Activated CD4-positive, alpha-beta T cell treated with anti-CD3 and anti-CD28 coated beads for 48 hours (primary cell): ENCODE data around the gene PUDP.
A peak's percentile ranks its signal among the peaks of the same experiment; 100 is the strongest.

Experiments used
- DNase-seq: peaks from one replicate; pipeline ENCODE4 v3.0.0-alpha.2; 2020

PUDP gene

DNA sequence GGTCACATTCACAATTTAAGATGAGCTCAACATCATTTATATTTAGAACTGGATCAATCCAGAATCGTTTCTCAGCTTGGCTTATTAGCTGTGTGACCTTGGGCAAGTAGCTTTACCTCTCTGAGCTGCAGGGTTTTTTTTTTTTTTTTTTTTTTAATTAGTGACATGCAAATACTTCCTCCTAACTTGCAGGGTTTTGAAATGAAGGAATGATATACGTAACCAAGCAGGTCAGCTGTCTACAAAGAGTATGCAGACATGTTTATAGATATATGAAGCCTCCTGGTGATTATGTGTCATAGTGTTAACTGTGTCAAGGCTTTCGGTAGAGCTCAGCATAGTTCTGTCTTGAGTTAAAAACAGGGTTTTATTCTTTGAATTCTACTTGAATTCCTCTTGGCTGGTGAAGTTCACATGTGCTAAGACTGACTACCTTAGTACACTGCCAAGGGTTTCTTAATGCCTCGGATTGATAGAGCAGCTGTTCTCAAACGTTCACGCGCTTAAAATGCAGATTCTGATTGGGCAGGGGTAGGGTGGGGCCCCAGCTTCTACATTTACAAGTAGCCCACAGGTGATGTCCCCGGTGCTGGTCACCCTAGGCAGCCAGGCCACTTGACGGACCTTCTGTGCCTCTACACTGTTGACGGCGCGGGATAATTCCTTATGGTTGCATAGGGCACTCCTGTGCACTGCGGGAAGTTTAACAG is 1.1 kb downstream of the PUDP start:
- peak; percentile 8 for DNase-seq

DNA sequence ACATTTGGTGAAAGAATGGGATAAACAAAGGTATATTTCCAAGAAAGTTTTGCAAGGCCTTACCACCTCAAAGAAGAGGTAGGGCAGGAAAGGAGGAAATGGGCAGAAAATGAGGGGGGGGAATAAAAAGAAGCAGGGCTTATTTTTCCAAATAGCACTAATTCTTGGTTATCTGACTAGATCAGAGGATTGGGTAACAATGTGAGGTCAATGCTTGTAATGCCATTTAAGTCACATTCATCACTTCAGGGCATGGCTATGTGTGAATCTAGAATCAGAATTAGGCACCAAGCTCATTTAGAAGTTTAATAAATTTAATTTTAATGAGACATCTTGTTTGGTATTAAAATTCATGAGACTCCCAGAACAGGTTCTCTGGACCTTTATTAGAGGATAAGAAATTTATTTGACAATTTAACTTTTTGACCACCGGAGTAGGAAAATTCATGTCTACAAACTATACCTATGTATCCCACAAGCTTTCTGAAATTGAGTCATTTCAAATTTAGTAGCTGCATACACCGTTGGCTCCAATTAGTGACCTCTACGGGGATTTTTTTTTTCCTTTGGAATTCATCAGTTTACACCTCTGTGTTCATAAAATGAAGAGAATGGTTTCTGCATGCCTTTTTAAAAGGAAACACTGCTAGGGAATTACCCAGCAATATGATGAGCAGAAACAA is 1.8 kb downstream of the PUDP start:
- DNase-seq: no peak

DNA sequence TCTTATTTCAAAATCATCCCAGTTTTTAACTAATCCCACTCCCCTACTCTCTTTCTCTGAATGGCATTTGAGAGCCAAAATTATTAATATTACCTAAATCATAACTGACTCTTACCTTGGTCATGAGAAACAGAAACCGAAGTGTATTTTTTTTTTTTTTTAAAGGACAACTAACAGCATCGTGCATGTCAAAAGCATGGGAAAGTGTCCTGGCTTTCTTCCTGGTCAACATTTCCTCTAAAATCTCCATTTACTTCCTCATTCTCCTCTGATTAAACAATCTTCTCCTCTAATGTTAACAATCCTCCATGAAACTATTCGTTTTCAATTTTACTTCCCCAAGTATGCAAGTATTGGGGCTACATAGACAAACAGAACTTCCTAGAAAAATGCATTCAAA is 2.5 kb downstream of the PUDP start:
- DNase-seq: no peak

DNA sequence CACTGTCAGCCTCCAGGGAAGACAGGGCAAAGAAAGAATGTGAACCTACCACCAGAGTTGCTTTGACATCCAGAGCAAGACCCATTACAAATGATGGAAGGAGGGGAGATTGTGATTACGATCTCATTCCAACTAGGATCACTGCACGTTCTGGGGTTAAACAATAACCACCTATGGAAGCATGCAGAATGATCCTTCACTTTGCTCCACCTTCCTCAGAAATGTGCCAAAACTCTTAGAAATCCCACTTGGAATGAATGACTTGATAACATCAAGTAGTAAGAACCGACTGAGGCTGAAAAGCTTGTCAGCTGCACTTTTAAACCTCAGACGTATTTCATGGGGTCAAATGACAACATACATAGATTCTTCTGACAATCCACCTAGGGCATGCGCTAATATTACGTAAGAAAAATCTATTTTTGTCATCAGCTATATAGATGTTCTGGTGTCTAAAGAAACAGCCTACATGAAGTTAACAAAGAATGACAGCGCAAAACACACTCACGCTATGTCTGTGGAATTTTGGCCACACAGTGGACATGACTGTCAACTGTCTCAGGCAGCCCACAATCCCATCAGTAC is 3.9 kb downstream of the PUDP start:
- no peak for DNase-seq

DNA sequence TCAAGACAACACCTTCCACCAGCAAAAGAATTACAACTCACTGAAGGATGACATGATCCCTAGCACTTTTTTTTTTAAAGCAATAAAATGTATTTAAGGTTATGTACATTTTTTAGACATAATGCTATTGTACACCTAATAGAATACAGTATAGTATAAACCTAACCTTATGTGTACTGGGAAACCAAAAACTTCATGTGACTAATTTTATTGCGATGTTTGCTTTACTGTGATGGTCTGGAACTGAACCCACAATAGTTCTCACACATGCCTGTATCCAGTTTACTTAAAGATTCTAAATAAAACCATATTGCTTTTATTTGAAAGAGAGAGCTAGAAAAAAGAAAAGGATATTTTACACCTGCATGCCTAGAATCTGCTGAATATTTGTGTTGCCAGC is 4.9 kb downstream of the PUDP start:
- no peak for DNase-seq

DNA sequence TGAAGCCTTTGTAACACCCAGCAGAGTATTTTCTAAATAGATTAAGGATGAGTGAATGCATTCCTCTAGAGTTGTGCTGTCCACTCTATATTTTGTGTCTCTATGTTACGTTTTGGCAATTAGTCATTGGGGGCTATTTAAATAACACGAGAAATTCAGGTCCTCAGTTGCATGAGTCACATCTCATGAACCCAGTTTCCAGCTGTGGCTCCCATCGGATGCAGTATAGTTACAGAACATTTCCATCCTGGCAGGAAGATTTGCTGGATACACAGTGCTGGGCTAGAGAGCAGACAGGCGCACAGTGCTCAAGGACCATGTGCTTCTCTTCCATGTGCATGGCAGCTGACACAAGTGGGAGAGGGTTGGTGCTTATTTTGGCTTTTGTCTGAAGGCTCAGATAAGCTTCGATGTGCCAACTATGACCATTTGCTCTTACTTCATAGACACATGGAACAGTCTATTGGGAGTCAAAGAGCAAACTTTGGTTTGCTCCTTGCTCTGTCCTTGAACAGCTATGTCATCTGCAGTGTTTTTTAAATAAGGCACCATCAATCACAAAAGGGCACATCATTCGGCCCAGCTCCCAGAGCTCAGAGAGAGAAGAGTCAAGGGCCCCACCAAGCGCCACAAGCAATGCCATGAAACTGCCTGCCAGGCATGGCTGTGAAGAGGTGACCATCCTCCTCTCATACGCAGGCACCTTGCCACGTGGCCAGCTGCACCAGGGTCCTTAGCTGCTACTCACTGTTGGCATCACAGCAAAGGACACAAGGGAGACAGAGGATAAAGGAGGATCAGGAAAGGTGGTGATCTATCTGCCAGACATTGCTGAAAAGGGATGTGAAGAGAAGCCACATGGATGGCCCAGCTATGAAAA is 8.5 kb downstream of the PUDP start:
- no peak for DNase-seq

DNA sequence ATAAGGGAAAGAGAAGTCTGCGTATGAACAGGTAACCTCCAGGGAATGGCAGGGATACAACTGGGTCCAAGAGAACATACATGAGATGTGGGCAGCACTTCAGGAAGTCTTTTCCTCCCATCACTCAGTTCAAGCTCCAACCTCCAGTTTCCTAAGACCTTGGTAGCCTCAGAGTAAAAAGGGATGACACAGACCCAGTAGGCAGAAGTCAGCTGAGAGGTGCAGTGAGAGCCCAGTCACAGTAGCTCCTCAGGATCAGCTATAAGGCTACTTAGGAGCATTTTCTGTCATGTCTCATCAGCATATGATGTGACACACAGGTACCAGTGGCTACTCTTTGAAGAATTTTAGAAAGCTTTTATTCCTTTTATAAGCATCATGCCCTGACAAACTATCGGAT is 13.0 kb downstream of the PUDP start:
- no peak for DNase-seq

DNA sequence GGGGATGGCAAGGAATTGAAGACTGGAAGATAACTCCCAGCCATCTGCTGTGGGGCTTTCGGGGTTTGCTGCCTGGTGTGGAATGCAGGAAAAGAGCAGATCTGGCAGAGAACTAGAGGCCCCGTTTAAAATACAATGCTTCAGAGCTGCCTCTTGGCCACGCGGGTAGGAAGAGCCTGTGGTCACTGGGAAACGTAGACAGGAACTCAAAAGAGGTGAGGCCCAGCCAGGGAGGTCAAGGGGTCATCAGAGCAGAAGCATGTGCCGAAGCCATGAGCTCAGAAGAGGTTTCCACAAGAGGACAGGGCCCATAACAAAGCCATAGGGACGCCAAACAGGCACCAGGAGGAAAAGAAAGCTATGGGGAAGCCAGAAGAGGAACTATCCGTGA is 14.9 kb downstream of the PUDP start:
- no peak for DNase-seq

DNA sequence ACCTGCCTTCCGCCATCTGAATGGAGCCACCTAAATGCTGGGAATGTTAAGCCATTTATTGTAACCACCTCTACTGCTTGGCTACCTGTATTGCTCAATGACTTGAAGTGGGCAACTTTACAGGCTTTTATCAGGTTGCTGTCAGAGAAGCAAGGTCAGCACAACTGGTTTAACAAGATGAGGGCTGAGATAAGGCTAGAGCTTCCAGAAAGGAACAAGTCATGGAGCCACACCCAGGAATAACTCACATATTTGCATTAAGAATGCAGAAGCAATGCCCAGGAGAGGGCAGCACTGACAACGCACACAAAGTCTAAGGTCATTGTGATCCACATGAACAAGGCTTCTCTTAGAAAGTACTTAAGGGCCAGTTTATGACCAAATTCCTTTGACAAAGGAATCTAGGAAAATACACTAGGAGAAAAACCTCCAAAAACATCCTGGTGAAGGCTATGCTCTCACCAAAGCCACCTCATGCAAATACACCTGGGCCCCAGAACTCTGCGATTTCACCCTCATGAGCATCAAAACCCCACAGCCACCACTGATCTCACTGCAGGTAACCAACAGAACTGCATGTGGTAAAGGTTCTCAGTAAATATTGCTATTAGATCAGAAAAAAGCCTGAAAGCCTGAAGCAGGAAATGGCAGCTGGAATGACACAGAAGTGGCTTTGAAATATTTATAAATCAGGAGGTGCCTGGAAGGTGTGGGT is 15.5 kb downstream of the PUDP start:
- peak; percentile 28 for DNase-seq

DNA sequence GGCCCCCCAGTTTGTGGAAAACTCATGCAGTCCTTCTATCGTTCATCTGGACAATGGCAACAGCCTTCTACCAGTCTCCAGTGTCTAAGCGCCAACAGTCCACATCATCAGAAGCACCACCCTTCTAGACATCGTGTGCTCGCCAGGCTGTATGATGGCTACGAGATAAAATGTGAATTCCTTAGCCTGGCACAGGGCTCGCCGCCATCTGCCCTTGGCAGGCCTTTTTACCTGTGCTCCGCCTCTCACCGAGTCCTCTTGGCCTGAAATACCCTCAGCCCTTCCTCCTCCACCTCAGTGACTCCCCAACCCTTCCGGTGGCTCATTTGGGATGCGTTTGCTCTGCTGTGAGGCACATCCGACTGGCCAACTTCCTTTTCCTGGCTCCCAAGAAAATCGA is 16.3 kb downstream of the PUDP start:
- no peak for DNase-seq

DNA sequence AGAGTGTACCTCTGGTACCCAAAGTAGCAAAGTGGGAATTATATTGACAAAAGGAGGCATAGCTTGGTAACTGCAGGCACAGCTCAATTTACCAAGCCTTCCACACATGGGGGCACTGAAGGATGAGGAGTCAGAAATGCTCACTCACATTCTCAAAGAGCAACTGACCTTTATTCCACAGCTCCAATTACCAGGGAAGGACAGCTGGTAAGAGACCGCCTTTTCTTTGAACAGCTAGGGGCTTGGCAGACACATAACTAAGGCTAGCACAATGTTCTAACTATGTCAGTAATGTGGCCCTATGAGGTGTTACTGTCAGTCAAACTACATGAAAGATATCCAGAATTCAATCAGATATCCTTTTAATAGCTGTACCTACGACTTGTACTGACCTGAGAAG is 20.9 kb downstream of the PUDP start:
- DNase-seq: no peak

DNA sequence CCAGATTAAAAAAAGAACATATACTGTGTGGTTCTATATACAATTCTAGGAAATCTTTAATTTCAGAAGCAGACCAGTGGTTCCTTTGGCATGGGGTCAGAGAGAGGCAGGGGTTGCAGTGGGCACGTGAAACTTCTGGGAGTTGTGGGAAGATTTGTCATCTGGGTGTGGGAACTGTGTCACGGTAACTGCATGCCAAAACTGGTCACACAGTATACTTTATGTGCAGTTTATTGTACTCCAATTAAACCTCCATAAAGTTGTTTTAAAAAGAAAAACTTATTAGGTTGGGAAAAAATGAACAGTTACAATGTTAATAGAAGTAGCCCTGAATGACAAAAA is 27.1 kb downstream of the PUDP start:
- DNase-seq: no peak

DNA sequence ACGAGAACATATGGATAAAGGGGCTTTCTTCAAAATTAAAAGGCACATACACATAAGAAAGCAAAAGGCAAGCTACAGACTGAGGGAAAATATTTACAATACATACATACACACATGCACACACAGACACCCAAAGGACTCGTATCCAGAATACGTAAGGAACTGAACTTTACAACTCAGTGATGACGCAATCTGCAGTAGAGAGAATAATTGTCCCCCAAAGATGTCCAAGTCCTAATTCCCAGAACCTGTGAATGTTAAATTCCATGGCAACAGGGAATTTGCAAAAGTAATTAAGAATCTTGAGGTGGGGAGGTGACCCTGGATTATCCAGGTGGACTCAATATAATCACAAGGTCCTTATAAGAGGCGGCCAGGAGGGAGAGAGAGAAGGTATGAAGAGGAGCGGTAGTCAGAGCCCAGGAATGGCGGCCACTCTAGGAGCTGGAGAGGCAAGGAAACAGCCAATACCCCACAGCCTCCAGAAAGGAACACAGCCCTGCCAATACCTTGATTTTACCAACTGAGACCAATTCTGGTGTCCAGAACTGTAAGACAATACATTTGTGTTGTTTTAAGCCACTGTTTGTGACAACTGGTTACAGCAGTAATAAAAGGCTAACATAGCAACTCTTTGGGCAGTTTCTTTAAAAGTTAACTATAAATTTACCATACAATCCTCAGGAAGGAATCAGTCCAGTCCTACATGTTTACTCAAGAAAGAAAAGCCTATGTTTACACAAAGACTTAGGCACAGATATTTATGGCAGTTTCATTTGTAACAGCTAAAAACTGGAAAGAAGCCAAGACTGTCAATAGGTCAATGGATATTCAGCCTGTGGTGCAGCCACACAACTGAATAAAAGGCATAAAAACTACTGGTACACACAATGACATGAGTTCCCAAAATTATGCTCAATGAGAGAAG is 27.7 kb downstream of the PUDP start:
- DNase-seq: no peak

DNA sequence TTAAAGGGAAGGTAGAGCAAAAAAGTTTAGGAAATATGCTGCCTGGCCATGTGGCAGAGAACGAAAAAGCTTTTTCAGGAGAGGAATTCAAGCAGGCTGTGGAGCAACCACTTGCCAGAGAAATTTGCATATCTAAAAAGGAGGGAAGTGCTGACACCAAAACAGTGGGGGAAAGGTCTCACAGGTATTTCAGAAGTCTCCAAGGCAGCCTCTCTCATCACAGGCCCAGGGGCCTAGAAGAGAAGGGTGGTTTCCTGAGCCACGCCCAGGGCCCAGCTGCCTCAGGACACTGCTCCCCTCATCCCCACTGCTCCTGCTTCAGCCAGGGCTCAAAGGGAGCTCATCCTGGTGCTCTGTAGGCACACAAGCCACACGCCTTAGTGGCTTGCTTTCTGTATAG is 30.4 kb downstream of the PUDP start:
- DNase-seq: no peak

DNA sequence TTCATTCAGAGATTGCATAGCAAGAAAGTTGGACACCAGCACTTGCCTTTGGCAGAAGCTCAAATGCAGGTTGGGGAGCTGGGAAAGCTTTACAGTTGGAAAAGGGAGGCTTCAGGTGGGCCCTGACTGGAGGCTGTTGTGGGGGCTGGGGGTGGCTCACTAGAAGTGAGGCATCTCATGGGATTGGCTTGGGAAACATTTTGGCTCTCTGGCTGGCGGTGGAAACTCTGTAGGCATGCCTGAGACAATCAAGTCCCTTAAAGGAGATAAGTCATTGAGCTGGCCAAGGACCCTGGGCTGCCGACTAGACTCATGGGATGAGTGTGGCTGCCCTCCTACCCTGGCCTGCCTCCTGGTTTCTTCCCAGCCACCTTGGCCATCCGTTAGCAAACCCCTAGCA is 31.9 kb downstream of the PUDP start:
- DNase-seq: no peak

DNA sequence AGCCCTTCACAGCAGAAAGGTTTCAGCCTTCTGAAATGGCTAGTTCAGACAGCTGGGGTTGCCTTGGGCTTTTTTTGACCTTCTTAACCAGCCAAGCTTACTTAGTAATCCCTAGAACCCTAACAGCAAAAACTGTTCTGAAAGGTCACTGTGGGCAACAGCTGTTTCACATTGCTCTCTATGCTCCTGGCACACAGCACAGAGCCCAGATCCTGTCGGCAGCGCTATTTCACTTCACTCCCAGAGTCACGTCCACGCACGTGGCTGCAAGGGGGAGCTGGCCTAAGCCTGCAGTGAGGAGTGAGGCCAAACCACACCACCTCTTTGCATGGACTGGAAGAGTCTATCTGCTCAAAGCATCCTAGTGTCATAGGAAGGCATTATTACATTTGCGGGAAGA is 32.4 kb downstream of the PUDP start:
- DNase-seq: no peak

DNA sequence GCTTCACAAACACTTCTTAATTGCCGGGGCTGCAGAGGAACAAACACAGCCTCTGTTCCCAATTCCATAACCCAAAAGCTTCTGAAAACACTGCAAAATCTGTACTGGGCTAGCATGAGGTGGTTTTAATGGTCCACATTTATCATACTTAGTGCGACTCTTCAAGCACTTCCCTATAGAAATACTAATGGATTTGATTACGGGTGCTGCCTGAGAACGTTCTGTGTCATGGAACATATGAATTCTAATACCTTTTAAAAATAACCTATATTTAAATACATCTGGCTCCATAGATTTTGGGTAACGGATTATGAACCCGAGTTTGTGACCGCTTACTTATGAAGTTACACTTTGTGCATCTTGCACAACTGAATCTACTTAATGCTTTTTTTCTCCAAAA is 35.9 kb downstream of the PUDP start:
- DNase-seq: no peak

DNA sequence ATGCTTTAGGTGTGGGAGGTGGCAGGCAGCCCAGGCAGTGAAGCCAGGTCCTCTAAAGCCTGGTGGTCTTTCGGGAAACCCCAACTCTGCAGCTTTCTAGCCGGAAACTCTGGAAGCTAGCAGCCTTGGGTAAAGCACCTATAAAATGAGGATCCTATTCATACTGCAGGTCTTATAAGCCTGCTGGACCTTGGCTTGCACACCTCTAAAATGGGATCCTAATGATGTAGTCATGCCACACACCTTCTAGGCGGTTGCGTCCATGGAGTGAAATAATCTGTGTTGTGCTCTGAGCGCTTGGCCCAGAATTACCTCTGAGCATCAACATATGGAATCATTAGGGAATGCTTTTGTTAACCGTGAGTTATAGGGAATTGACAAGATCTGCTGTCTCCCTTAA is 36.4 kb downstream of the PUDP start:
- DNase-seq: no peak

DNA sequence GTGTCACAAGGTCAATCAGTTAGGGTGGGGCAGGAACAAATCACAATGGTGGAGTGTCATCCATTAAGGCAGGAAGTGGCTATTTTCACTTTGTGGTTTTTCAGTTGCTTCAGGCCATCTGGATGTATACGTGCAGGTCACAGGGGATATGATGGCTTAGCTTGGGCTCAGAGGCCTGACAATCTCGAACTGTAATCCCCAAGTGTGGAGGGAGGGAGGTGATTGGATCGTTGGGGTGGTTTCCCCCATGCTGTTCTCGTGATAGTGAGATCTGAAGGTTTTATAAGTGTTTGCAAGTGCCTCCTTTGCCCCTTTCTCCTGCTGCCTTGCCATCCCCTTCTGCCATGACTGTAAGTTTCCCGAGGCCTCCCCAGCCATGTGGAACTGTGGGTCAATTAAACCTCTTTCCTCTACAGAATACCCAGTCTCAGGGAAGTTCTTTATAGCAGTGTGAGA is 37.1 kb downstream of the PUDP start:
- DNase-seq: no peak

DNA sequence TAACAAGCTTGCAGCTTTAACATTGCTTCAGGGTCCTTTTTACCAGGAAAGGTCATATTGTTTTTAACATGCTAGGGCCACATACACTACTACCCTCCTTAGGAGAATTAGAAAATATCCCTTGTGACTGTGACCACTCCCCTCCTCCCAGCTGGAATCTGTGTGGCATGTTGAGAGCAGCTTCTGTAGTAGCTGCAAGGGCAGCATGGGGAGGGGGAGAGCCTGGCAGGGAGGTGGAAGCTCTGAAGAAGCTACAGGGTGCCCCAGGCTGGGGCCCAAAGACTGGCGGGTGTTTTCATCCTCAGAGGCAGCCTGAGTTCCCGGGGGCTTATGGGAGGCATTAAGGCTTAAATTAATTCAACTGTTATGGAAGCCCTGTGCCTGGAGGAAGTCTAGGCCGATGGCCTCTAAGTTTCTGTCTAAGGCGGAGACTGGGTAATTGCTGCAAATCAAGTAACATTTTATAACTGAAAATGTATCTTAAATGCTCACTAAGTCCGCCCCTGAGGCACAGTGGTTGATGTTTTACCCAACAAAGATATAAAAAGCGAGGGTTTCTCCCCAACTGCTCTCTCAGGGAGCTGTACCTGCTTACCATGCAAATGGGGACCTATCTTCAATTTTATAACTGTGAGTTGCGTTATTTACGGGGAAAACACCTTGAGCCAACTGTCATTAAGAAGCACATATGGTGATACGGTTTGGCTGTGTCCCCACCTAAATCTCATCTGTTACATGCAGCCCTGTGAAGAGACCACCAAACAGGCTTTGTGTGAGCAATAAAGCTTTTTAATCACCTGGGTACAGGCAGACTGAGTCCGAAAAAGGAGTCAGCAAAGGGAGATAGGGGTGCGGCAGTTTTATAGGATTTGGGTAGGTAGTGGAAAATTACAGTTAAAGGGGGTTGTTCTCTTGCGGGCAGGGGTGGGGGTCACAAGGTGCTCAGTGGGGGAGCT is 37.8 kb downstream of the PUDP start:
- no peak for DNase-seq
